D721Med (cell line): ENCODE data around the gene IDE.

ENCODE experiments used
- DNase-seq: peaks from one replicate; pipeline ENCODE4 v3.0.0; 2011; ENCODE audit warnings: low spot score; ENCODE audit not compliant: insufficient read length
- FAIRE-seq: peaks from 2 replicates; lab custom pipeline; 2011; peaks lifted over from hg19 to GRCh38; lab: Jason Lieb, UNC
- CTCF ChIP-seq: IDR thresholded peaks from 2 replicates; pipeline ENCODE4 v1.5.1; 2012; ENCODE audit warnings: mild to moderate bottlenecking, control low read depth; ENCODE audit not compliant: insufficient read depth; ENCODE audit errors: missing control alignments

IDE gene

GRCh38 chr10:92421550-92421949 is 152.3 kb downstream of the IDE start:
- DNase-seq (no peak), FAIRE-seq (no peak)
- TF ChIP-seq CTCF, result no peak

GRCh38 chr10:92420546-92421275 is 153.2 kb downstream of the IDE start:
- DNase-seq (no peak), FAIRE-seq (no peak)
- no peak for TF ChIP-seq CTCF

GRCh38 chr10:92419740-92420545 is 153.9 kb downstream of the IDE start:
- no peak for TF ChIP-seq CTCF
- no peak for DNase-seq
- FAIRE-seq, result no peak

GRCh38 chr10:92418891-92419290 is 155.0 kb downstream of the IDE start:
- TF ChIP-seq CTCF, result no peak
- DNase-seq, result no peak
- no peak for FAIRE-seq

- FAIRE-seq (no peak), DNase-seq (no peak)
- TF ChIP-seq CTCF, result no peak
These were observed 155.7 kb downstream of the IDE start for GRCh38 chr10:92418221-92418620.

GRCh38 chr10:92413519-92413918 is 160.4 kb downstream of the IDE start:
- TF ChIP-seq CTCF, result no peak
- DNase-seq (no peak), FAIRE-seq (no peak)

- no peak for TF ChIP-seq CTCF
- peak; percentile 97 for FAIRE-seq
- peak; percentile 33 for DNase-seq
These were observed 160.9 kb downstream of the IDE start for GRCh38 chr10:92413011-92413410.
